DND-41 (cell line): ENCODE measurements around the gene LHPP.

Experiments
- ATAC-seq: fragments of 200-7000 bp; cut with Tn5 transposase; 3 replicates; pipeline ENCODE4 v1.9.1; 2021; ENCODE audit warnings: low read depth; ENCODE audit not compliant: insufficient read depth
- DNase-seq: peaks from one replicate; pipeline ENCODE4 v3.0.0-alpha.2; 2020
- H2AFZ ChIP-seq: 2 replicates; pipeline ENCODE4 v1.6.0; 2012; ENCODE audit warnings: low read depth, low read length
- H3K27ac ChIP-seq: 2 replicates; pipeline ENCODE4 v1.5.1; 2012; ENCODE audit warnings: low read length, inconsistent platforms
- H3K27me3 ChIP-seq: fragments of 200-600 bp; sonication (generic); 2 replicates; pipeline ENCODE4 v1.6.0; 2012; ENCODE audit warnings: low read length, mild to moderate bottlenecking, inconsistent platforms; ENCODE audit not compliant: insufficient read depth, poor library complexity
- H3K36me3 ChIP-seq: 2 replicates; pipeline ENCODE4 v1.5.1; 2012; ENCODE audit warnings: low read length, inconsistent platforms; ENCODE audit not compliant: insufficient read depth
- H3K4me1 ChIP-seq: 2 replicates; pipeline ENCODE4 v1.5.1; 2012; ENCODE audit warnings: mild to moderate bottlenecking, low read length; ENCODE audit not compliant: insufficient read depth
- H3K4me2 ChIP-seq: 2 replicates; pipeline ENCODE4 v1.6.0; 2012; ENCODE audit warnings: mild to moderate bottlenecking, moderate library complexity, low read length, inconsistent platforms; ENCODE audit not compliant: insufficient read depth
- H3K4me3 ChIP-seq, 2 experiments: fragments of 200-600 bp in 1 of 2; shearing (Covaris generic) in 1 of 2; 2 replicates each; pipeline ENCODE4 v1.5.1; 2012 to 2016; ENCODE audit warnings: inconsistent platforms in 2 of 2, low read length in 2 of 2, mild to moderate bottlenecking in 2 of 2, low read depth in 1 of 2, moderate library complexity in 1 of 2
- H3K79me2 ChIP-seq: 2 replicates; pipeline ENCODE4 v1.6.0; 2012; ENCODE audit warnings: low read length, inconsistent platforms; ENCODE audit not compliant: insufficient read depth
- H3K9ac ChIP-seq: 2 replicates; pipeline ENCODE4 v1.6.0; 2012; ENCODE audit warnings: low read depth, mild to moderate bottlenecking, inconsistent platforms, low read length, moderate library complexity
- H3K9me3 ChIP-seq: 2 replicates; pipeline ENCODE4 v1.5.1; 2012; ENCODE audit warnings: low read length, moderate library complexity, mild to moderate bottlenecking, inconsistent platforms; ENCODE audit not compliant: insufficient read depth, severe bottlenecking
- H4K20me1 ChIP-seq: 2 replicates; pipeline ENCODE4 v1.6.0; 2012; ENCODE audit warnings: low read length; ENCODE audit not compliant: insufficient read depth
- EZH2 ChIP-seq: IDR thresholded peaks from 3 replicates; pipeline ENCODE4 v1.6.1; 2012; ENCODE audit warnings: borderline replicate concordance, low read depth, mild to moderate bottlenecking, moderate library complexity, low read length, inconsistent platforms; ENCODE audit not compliant: severe bottlenecking
- TF ChIP-seq, protein P1 (sequence below): IDR thresholded peaks from 2 replicates; pipeline ENCODE4 v1.5.1; 2012; ENCODE audit warnings: borderline replicate concordance, low read length, moderate library complexity, mild to moderate bottlenecking; ENCODE audit not compliant: poor library complexity, severe bottlenecking; ENCODE audit errors: extremely low read depth

LHPP gene

GRCh38 chr10:124621637-124622036 is 160.0 kb downstream of the LHPP start:
- Histone ChIP-seq H4K20me1 (0 out of 2 replicates have a peak, but pooled peaks cover 10% of the 10 kb centered on the region), H3K27me3 (no peaks in the 10 kb centered on the region), H3K4me3 (no peak overlapping the region), H3K9me3 (no peaks in the 10 kb centered on the region), H3K4me1 (peaks cover 50% of the 10 kb centered on the region), H3K27ac (peak overlapping the region; percentile 95), H3K9ac (0 out of 2 replicates have a peak overlapping the region, but pooled peaks have one; percentile 7), H3K4me2 (no peak overlapping the region), H3K79me2 (peaks cover 93% of the 10 kb centered on the region), H2AFZ (no peak overlapping the region), H3K36me3 (peaks cover 88% of the 10 kb centered on the region)
- no peak for DNase-seq
- TF ChIP-seq EZH2, result no peak
- TF ChIP-seq, protein P1, sequence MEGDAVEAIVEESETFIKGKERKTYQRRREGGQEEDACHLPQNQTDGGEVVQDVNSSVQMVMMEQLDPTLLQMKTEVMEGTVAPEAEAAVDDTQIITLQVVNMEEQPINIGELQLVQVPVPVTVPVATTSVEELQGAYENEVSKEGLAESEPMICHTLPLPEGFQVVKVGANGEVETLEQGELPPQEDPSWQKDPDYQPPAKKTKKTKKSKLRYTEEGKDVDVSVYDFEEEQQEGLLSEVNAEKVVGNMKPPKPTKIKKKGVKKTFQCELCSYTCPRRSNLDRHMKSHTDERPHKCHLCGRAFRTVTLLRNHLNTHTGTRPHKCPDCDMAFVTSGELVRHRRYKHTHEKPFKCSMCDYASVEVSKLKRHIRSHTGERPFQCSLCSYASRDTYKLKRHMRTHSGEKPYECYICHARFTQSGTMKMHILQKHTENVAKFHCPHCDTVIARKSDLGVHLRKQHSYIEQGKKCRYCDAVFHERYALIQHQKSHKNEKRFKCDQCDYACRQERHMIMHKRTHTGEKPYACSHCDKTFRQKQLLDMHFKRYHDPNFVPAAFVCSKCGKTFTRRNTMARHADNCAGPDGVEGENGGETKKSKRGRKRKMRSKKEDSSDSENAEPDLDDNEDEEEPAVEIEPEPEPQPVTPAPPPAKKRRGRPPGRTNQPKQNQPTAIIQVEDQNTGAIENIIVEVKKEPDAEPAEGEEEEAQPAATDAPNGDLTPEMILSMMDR, result no peak
- ATAC-seq, result no peak

DNA sequence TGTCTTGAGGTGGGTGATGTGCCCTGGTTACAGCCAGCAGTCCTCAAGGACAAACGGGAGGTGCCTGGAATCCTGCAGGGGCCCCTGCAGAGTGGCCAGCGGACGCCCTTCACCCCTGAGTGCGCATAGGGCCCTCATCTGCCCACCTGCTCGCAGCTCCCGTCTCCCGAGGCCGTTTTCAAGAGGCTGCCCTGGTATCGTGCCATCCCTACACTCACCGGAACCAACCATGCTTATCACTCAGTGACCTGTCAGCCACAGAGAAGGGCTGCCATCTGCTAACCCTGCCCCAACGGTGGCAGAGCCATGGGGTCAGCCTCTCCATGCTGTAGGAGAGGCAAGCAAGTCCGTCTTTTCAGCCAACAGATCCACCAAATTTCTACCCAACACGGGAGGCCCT is 160.5 kb downstream of the LHPP start:
- H3K4me2 ChIP-seq, result no peak overlapping the region
- H3K79me2 ChIP-seq, result peaks cover 91% of the 10 kb centered on the region
- H2AFZ ChIP-seq, result no peak overlapping the region
- H3K9ac ChIP-seq, result 0 out of 2 replicates have a peak overlapping the region, but pooled peaks have one; percentile 7
- H3K9me3 ChIP-seq, result no peaks in the 10 kb centered on the region
- 0 out of 2 replicates have a peak, but pooled peaks cover 9% of the 10 kb centered on the region for H4K20me1 ChIP-seq
- no peak overlapping the region for H3K4me3 ChIP-seq
- DNase-seq, result no peak
- no peak for TF ChIP-seq EZH2
- TF ChIP-seq, protein P1, result no peak
- H3K36me3 ChIP-seq, result peaks cover 83% of the 10 kb centered on the region
- H3K27me3 ChIP-seq, result no peaks in the 10 kb centered on the region
- peaks cover 56% of the 10 kb centered on the region for H3K4me1 ChIP-seq
- peak overlapping the region; percentile 95 for H3K27ac ChIP-seq
- no peak for ATAC-seq

- H3K27ac ChIP-seq, result peak overlapping the region; percentile 95; the same call in 1 of the 2 replicates
- H2AFZ ChIP-seq, result no peak overlapping the region
- H3K9me3 ChIP-seq, result no peaks in the 10 kb centered on the region
- peaks cover 77% of the 10 kb centered on the region for H3K36me3 ChIP-seq
- no peak for TF ChIP-seq EZH2
- TF ChIP-seq, protein P1, result no peak
- 0 out of 2 replicates have a peak, but pooled peaks cover 5% of the 10 kb centered on the region for H4K20me1 ChIP-seq
- no peaks in the 10 kb centered on the region for H3K27me3 ChIP-seq
- DNase-seq (no peak), ATAC-seq (no peak)
- peaks cover 93% of the 10 kb centered on the region for H3K79me2 ChIP-seq
- 0 out of 2 replicates have a peak overlapping the region, but pooled peaks have one; percentile 9 for H3K9ac ChIP-seq
- no peak overlapping the region for H3K4me3 ChIP-seq
- no peak overlapping the region for H3K4me2 ChIP-seq
- H3K4me1 ChIP-seq, result peaks cover 64% of the 10 kb centered on the region
Measured at GRCh38 chr10:124622866-124623536, 161.4 kb downstream of the LHPP start.

DNA sequence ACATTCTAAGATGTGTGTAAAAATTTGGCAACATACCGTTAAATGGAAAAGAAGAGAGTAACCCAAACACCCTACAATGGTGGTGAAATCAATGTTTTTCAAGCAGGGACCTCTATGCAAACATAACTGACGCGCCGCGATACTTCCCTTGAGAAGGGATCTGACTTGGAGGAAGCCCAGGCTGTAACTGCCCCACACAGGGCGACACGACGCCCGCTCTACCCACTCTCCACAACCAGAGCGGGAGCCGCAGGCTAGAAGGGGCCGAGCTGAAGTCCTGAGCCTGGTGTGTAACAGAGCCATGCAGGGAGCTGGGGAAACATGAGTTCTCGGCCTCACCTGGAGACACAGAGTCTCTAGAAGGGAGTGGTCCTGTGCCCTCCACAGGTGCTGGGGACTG is 162.4 kb downstream of the LHPP start:
- H3K4me1 ChIP-seq, result peaks cover 71% of the 10 kb centered on the region
- no peaks in the 10 kb centered on the region for H3K9me3 ChIP-seq
- no peak overlapping the region; the same call in 1 of the 2 replicates for H3K9ac ChIP-seq
- ATAC-seq, result no peak
- H4K20me1 ChIP-seq, result 0 out of 2 replicates have a peak, but pooled peaks cover 5% of the 10 kb centered on the region
- no peak overlapping the region for H3K4me3 ChIP-seq
- H3K27ac ChIP-seq, result peak overlapping the region; percentile 95
- no peaks in the 10 kb centered on the region for H3K27me3 ChIP-seq
- no peak overlapping the region for H2AFZ ChIP-seq
- peaks cover 94% of the 10 kb centered on the region for H3K79me2 ChIP-seq
- no peak for TF ChIP-seq EZH2
- TF ChIP-seq, protein P1, result no peak
- DNase-seq, result no peak
- H3K4me2 ChIP-seq, result no peak overlapping the region
- H3K36me3 ChIP-seq, result peaks cover 73% of the 10 kb centered on the region
